Activated CD8-positive, alpha-beta memory T cell treated with anti-CD3 and anti-CD28 coated beads for 48 hours (primary cell): Measurements from ENCODE around the gene FRMPD4.

Experiments
- DNase-seq, 3 experiments: peaks; one replicate each; pipeline ENCODE4 v3.0.0-alpha.2; 2020; ENCODE audit warnings: low read depth in 2 of 3, low spot score in 2 of 3

Gene FRMPD4

GRCh38 chrX:12210196-12210815, 72.0 kb downstream of the FRMPD4 start:
- DNase-seq, result no peak

- DNase-seq, result no peak
Observed at GRCh38 chrX:12210971-12211370, 72.7 kb downstream of the FRMPD4 start.

DNA sequence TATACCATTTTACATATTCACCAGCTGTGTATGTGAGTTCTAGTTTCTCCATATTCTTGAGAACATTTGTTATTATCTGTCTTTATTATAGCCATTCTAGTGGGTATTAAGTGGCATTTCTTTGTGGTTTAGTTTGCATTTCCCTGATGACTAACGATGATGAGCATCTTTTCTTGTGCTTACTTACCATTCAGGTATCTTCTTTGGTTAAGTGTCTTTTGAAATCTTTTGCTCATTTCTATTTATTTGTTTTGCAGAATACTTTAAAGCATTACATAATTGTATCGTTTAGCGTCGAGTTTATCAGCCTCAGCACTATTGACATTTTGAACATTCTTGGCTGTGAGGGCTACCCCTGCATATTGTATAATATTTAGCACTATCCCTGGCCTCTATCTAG, 85.4 kb downstream of the FRMPD4 start:
- no peak for DNase-seq

GRCh38 chrX:12225107-12225506, 86.8 kb downstream of the FRMPD4 start:
- DNase-seq, result no peak

GRCh38 chrX:12227412-12228041, 89.3 kb downstream of the FRMPD4 start:
- no peak for DNase-seq

DNA sequence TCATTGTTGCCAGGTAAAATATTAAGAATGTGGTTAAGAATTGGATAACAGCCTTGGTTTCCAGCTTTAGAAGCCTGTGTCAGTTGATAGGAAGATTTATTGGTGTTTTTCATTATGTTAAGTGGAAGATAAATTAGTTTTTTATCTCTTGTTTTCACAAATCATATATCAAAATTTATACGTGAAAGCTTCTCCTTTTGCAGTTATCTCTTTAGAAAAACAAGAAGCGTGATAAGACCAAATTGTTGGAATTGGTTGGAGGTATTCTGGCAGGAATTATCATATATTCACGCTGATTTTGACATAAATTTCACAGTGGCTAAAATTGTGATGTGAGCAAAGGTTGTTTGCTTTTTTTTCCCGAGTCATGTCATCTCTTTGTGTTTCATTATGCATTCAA, 90.6 kb downstream of the FRMPD4 start:
- DNase-seq, result no peak

GRCh38 chrX:12229986-12230385, 91.7 kb downstream of the FRMPD4 start:
- no peak for DNase-seq

DNA sequence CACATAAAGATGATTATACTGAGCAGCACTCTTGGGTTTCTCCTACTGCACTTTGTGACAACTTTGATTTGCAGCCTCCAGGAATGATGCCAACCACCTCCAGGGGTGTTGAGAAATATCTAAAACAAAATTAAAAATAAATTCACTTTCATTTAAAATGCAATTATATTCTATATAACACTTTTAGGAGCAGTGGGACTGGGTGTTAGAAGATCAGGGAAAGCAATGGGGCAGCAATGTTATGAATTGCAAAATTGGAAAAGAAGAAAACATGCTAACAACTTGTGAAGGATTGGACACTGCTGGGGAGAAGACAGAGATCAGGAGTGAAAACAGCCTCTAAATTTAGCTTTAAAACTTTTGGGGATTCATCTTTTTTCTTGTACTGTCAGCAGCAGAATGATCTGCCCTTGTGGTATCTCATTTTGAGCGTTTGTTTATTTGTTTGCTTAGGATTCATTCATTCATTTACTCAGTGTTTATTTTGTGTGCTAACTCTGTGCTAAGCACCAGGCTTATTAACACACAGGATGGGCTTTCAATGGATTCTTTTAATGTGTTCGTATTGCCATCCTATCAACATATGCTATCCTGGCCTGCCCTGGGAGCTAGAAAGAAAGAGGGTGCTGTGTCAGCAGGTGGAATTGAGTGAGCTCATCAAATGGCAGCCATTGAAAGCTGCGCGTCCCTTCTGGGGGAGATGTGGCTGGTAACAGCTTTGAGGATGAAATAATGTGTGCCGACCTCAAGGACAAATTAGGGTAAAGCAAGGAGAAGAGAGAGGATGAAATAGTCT, 96.5 kb downstream of the FRMPD4 start:
- DNase-seq, result no peak

GRCh38 chrX:12236156-12236555, 97.9 kb downstream of the FRMPD4 start:
- DNase-seq, result no peak

GRCh38 chrX:12237131-12237530, 98.9 kb downstream of the FRMPD4 start:
- no peak for DNase-seq

DNA sequence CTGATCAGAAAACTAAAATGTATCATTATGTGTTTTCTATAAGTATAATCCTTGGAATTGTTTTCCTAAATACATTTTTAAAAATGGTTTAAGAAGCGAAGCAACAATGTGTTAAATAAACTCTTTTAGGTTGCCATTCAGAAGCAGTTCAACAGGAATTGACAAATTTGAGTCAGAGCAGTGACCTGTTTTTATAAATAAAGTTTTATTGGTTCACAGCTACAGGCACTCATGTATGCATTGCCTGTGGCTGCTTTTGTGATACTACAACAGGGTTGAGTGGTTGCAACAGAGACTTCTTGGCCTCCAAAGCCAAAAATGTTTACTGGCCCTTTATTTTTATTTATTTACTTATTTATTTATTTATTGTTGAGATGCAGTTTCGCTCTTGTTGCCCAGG, 99.5 kb downstream of the FRMPD4 start:
- DNase-seq, result no peak

- DNase-seq, result no peak
Observed at GRCh38 chrX:12239356-12240082, 101.2 kb downstream of the FRMPD4 start.

DNA sequence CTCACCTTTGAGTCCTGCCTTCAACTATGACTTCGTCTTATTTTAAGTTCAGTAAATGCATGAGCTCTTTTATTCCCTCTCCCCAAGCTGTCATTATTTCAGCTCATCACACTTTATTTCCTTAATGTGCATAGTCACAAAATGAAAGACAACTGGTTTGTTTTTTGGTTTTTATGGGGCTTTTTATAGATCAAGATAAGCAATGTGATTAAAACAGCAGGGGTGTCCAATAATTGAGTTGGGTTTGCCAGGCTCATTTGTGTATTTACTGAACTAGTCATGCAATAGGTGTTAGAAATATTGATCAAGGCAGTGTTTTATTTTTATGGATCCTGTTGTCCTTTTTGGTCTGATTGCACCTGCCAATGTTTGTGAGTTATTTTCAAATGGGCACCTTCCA, 102.2 kb downstream of the FRMPD4 start:
- DNase-seq, result no peak

- DNase-seq, result no peak
Observed at GRCh38 chrX:12241026-12241425, 102.8 kb downstream of the FRMPD4 start.

- no peak for DNase-seq
Observed at GRCh38 chrX:12245650-12246645, 107.7 kb downstream of the FRMPD4 start.

GRCh38 chrX:12249997-12250396, 111.7 kb downstream of the FRMPD4 start:
- DNase-seq, result no peak

DNA sequence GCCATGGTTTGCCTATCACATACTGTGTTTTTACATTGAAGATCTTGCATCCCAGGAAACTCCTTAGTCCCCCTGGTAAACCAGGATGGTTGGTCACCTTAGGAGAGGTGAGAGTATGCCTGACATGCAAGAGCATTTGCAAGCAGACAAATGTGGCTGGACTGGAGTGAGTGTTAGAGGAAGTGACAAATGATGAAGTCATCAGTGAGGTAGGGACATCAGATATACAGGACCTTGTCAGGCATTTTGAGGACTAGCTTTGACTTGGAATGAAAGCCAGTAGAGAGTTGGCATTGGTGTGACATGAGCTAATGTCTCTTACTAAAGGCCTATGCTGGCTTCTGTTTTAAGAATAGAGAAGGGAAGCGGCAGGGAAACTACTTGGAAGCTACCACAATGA, 124.9 kb downstream of the FRMPD4 start:
- no peak for DNase-seq

GRCh38 chrX:12269484-12269883, 131.2 kb downstream of the FRMPD4 start:
- DNase-seq, result no peak

GRCh38 chrX:12278151-12278550, 139.9 kb downstream of the FRMPD4 start:
- no peak for DNase-seq

GRCh38 chrX:12282991-12283390, 144.7 kb downstream of the FRMPD4 start:
- DNase-seq, result no peak
